RWPE1 (cell line): ENCODE results near the gene PRR14.
A peak's percentile ranks its signal among the peaks of the same experiment; 100 is the strongest.
"Not testable (repeated sequence)": the region's sequence is repeated elsewhere in the genome, so short reads cannot be mapped to it uniquely, and the experiment has no call there.

ENCODE experiments used
- CTCF ChIA-PET: fragments of 350-600 bp; sonication (Branson Sonifier 250); formaldehyde crosslinking; extraction: SDS; loops from one replicate; lab custom pipeline; 2021; lab: Yijun Ruan, JAX
- POLR2A ChIA-PET: fragments of 400-600 bp; formaldehyde crosslinking; extraction: SDS; loops from one replicate; lab custom pipeline; 2020; ENCODE audit warnings: antibody characterized with exemption; ENCODE audit not compliant: low non-redundant PET; lab: Yijun Ruan, JAX
- DNase-seq: peaks from one replicate; pipeline ENCODE4 v3.0.0; 2012; ENCODE audit warnings: low spot score
- H3K27ac ChIP-seq: fragments of 450-650 bp; 2 replicates; pipeline ENCODE4 v1.5.1; 2017
- CTCF ChIP-seq: fragments of 450-650 bp; conservative IDR thresholded peaks from 2 replicates; pipeline ENCODE4 v1.5.1; 2017; ENCODE audit warnings: low read depth, mild to moderate bottlenecking

PRR14 gene

GRCh38 chr16:30697264-30698138 lies 46.7 kb downstream of the PRR14 start:
- CTCF ChIA-PET = interaction anchor here (0.7 kb wide), 1 partner anchor 14 kb away, joined by 4 read pairs; no protein-coding TSS in a partner anchor
- peak overlapping the region; percentile 97 for H3K27ac ChIP-seq
- no peak for TF ChIP-seq CTCF
- peak; percentile 97 for DNase-seq
- POLR2A ChIA-PET = no interaction called here

GRCh38 chr16:30698139-30698815 lies 47.5 kb downstream of the PRR14 start:
- DNase-seq = peak; percentile 99
- no peak for TF ChIP-seq CTCF
- ChIA-PET POLR2A (no interaction called here), CTCF (no interaction called here)
- H3K27ac ChIP-seq = peak overlapping the region; percentile 97

- POLR2A ChIA-PET = no interaction called here
- CTCF ChIA-PET = no interaction called here
- DNase-seq = peak; percentile 95
- H3K27ac ChIP-seq = peak within 1 kb of the TSS; percentile 97
- TF ChIP-seq CTCF = no peak
Observed at GRCh38 chr16:30698816-30699614, 48.3 kb downstream of the PRR14 start, which contains the start of gene SRCAP. TSS of gene SRCAP (plus strand) at chr16:30699171. CDS start at chr16:30700825, 1,654 bp downstream.

- TF ChIP-seq CTCF = no peak
- CTCF ChIA-PET = no interaction called here
- POLR2A ChIA-PET = no interaction called here
- H3K27ac ChIP-seq = peak overlapping the region; percentile 97
- DNase-seq = no peak
Observed at GRCh38 chr16:30699615-30700099, 48.9 kb downstream of the PRR14 start.

GRCh38 chr16:30700491-30700890 lies 49.7 kb downstream of the PRR14 start:
- TF ChIP-seq CTCF = no peak
- H3K27ac ChIP-seq = no peak overlapping the region
- ChIA-PET CTCF (no interaction called here), POLR2A (no interaction called here)
- no peak for DNase-seq

- DNase-seq = no peak
Observed at GRCh38 chr16:30700971-30701370, 50.2 kb downstream of the PRR14 start.

GRCh38 chr16:30703071-30703470 lies 52.3 kb downstream of the PRR14 start:
- H3K27ac ChIP-seq, DNase-seq: not testable (repeated sequence)
- POLR2A ChIA-PET = interaction anchor here (0.5 kb wide), 1 partner anchor 47 kb away, joined by 3 read pairs; no protein-coding TSS in a partner anchor
- CTCF ChIA-PET = interaction anchor here (0.6 to 0.7 kb wide), 2 partner anchors 45 to 54 kb away, joined by 3 read pairs; no protein-coding TSS in a partner anchor

More at GRCh38 chr16:30700971-30701370, 50.2 kb downstream of the PRR14 start:
- no peak overlapping the region for H3K27ac ChIP-seq
- CTCF ChIA-PET = no interaction called here
- no peak for TF ChIP-seq CTCF
- POLR2A ChIA-PET = interaction anchor here (0.7 kb wide), 1 partner anchor 15 kb away, joined by 3 read pairs; no protein-coding TSS in a partner anchor
